CD4-positive, alpha-beta T cell treated with Interleukin-6 for 4 hours (primary cell): ENCODE data around the gene IRF2BP1.

Experiments
- DNase-seq: peaks from one replicate; pipeline ENCODE4 v3.0.0-alpha.2; 2020; ENCODE audit warnings: mixed read lengths

IRF2BP1 gene

GRCh38 chr19:45860359-45861259 lies 25.3 kb downstream of the IRF2BP1 start:
- DNase-seq, result no peak

- no peak for DNase-seq
Measured at GRCh38 chr19:45854167-45854778, 31.7 kb downstream of the IRF2BP1 start.

GRCh38 chr19:45852983-45853382 lies 33.0 kb downstream of the IRF2BP1 start:
- no peak for DNase-seq

- no peak for DNase-seq
Measured at GRCh38 chr19:45852145-45852750, 33.7 kb downstream of the IRF2BP1 start.

- no peak for DNase-seq
Measured at GRCh38 chr19:45848922-45849321, 37.0 kb downstream of the IRF2BP1 start.

- no peak for DNase-seq
Measured at GRCh38 chr19:45847663-45848062, 38.3 kb downstream of the IRF2BP1 start.

GRCh38 chr19:45842198-45842597 lies 43.7 kb downstream of the IRF2BP1 start:
- DNase-seq, result no peak

GRCh38 chr19:45834970-45835369 lies 51.0 kb downstream of the IRF2BP1 start:
- no peak for DNase-seq
